Muscle layer of duodenum (tissue), 2 donors: Measurements from ENCODE around the gene EFNB2.

Experiments used
- H3K27ac ChIP-seq: one replicate; pipeline ENCODE4 v1.7.0; 2013; ENCODE audit warnings: mild to moderate bottlenecking, low read length
- H3K27me3 ChIP-seq: one replicate; pipeline ENCODE4 v1.7.0; 2013; ENCODE audit warnings: low read depth, mild to moderate bottlenecking, control low read depth, low read length
- H3K36me3 ChIP-seq, 2 donors: one replicate each; pipeline ENCODE4 v1.7.0; 2013; ENCODE audit warnings: low read length in 2 of 2, control low read depth in 1 of 2, mild to moderate bottlenecking in 1 of 2; ENCODE audit not compliant: insufficient read depth in 2 of 2, control insufficient read depth in 1 of 2
- H3K4me1 ChIP-seq, 2 donors: one replicate each; pipeline ENCODE4 v1.7.0; 2013; ENCODE audit warnings: low read length in 2 of 2, mild to moderate bottlenecking in 2 of 2, control low read depth in 1 of 2, moderate library complexity in 1 of 2; ENCODE audit not compliant: insufficient read depth in 2 of 2, control insufficient read depth in 1 of 2
- H3K4me3 ChIP-seq, 2 donors: one replicate each; pipeline ENCODE4 v1.7.0; 2013; ENCODE audit warnings: low read length in 2 of 2, low read depth in 1 of 2, mild to moderate bottlenecking in 1 of 2
- H3K9me3 ChIP-seq, 2 donors: one replicate each; pipeline ENCODE4 v1.7.0; 2013; ENCODE audit warnings: low read length in 2 of 2, control low read depth in 1 of 2, mild to moderate bottlenecking in 1 of 2; ENCODE audit not compliant: control insufficient read depth in 1 of 2
- donor health status: healthy.

The EFNB2 gene

DNA sequence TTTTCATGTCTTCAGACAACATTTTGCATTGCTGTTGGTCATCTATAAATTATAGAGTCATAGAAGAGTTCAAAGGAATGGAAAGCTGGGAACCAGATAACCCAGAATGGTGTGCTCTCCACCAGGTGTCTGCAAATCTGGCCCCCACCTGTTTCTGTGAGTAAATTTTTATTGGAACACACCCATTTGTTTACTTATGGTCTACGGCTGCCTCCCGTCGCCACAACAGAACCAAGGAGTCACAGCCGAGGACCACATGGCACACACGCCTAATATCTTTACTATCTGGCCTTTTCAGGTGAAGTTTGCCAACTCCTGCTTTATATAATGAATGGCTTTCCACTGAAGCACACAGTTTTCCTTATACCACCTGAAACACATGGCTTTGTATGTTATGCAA is 58.2 kb downstream of the EFNB2 start:
- Histone ChIP-seq H3K27me3 (no peaks in the 10 kb centered on the region), H3K36me3 (no peaks in the 10 kb centered on the region), H3K4me3 (no peak overlapping the region), H3K4me1 (no peaks in the 10 kb centered on the region), H3K9me3 (no peaks in the 10 kb centered on the region), H3K27ac (no peak overlapping the region)

DNA sequence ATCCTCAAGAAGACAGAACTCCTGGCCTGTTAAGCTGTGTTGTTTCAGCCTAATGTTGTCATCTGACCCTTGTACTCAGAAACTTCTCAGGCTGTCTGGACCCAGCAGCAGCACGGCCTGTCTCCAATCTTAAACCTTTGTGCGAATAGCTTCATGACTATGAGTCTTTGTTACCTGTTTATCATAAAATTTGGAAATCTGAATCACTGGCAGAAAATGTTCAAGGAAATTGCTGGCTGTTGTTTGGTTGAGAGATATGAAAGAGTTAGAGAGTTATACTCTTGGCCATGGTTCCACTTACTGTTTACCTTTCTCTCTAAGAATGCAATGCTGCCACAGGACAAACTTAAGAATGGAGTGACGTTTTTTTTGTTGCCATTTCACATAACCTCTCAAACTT is 59.6 kb downstream of the EFNB2 start:
- H3K27me3 ChIP-seq = no peaks in the 10 kb centered on the region
- H3K36me3 ChIP-seq = no peaks in the 10 kb centered on the region
- no peaks in the 10 kb centered on the region for H3K4me1 ChIP-seq
- H3K9me3 ChIP-seq = no peaks in the 10 kb centered on the region
- no peak overlapping the region for H3K27ac ChIP-seq
- no peak overlapping the region for H3K4me3 ChIP-seq

DNA sequence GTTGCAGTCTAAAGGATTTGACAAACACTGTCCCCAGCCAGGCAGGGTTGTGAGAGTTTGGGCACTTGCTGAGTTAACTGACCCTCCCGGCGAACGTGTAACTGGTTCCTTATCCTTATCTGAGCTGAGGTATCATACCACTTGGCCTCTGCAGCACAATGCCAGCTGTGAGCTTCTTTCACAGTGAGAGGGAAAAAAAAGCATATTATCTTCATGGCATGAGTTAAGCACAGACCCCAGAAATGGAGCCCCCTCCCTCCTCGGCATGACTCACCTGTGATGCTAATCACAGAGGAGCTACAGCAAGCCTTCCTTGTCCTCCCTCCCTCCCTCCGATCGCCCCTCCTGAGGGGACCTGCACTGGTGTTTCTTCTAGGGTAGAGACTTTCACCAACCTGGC is 60.5 kb downstream of the EFNB2 start:
- H3K4me1 ChIP-seq = no peaks in the 10 kb centered on the region
- H3K27ac ChIP-seq = no peak overlapping the region
- H3K9me3 ChIP-seq = no peaks in the 10 kb centered on the region
- no peak overlapping the region for H3K4me3 ChIP-seq
- H3K27me3 ChIP-seq = no peaks in the 10 kb centered on the region
- H3K36me3 ChIP-seq = no peaks in the 10 kb centered on the region

DNA sequence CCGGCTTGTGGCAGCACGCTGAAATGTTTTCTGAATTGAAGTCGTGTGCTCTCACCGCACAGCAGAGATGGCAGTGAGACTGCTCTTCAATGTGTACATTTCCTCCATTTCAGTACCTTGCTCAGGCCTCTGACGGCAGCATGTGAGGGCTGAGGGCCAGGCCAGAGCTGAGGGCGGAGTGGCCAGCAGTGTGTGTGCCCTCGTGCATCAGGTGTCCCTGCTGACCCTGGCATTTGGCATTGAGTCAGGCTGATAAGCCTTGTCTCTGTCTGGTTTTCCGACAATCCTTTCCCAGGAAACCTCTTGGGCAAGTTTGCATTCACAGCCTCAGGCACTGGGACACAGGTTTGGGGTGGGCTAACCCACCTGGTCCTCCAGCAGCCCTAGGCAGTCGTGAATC is 62.3 kb downstream of the EFNB2 start:
- no peaks in the 10 kb centered on the region for H3K36me3 ChIP-seq
- H3K4me1 ChIP-seq = no peaks in the 10 kb centered on the region
- H3K4me3 ChIP-seq = no peak overlapping the region
- H3K27me3 ChIP-seq = no peaks in the 10 kb centered on the region
- no peak overlapping the region for H3K27ac ChIP-seq
- no peaks in the 10 kb centered on the region for H3K9me3 ChIP-seq

DNA sequence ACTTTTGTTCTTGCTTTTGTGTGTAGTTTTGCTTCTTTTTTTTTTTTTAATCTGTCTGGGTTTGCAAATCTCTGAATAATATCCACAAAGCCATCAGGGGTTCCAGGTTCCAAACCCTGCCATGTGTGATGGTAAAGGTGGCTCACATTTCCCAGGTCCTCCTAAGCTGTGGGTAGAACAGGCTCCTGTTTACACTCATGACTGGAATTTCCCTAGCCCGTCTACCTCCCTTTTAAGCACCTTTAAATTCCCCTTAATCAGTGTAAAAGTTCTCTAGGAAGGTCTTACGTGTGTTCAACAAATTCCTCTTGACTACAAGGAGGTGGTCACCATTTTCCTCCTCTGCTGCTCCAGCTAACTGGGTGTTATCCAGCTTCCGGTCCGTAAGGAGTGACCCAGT is 62.8 kb downstream of the EFNB2 start:
- H3K27ac ChIP-seq = peak overlapping the region; percentile 76
- H3K36me3 ChIP-seq = no peaks in the 10 kb centered on the region
- H3K4me3 ChIP-seq = peak overlapping the region in 1 of 2 donors; percentile 32
- no peaks in the 10 kb centered on the region for H3K27me3 ChIP-seq
- H3K4me1 ChIP-seq = no peaks in the 10 kb centered on the region
- no peaks in the 10 kb centered on the region for H3K9me3 ChIP-seq

DNA sequence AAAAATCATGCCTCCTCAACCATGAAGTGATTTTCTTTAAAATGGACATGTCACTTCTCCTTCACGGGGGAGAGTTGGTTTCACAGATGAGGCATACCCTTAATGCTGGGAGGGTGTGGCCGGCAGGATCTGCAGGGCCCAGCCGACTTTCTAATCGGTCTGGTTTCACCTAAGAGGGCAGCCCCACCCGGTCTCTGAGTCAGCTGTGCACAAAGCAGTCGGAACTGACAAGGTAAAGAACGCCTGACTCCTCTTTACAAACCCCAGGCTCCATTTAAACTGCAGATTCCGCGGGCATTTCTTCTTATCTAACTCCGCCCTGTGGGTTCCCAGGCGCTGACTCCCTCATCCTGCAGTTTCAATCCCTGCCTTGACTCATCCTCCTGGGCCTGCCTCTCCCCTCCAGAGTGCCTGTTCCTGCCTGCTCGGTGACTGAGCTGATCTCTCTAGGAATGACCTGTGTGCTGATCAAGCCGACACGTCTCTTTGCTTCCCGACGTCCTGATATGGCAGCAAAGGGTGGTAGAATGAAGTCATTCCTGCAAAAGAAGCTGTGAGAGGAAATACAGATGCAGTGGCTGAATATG is 63.4 kb downstream of the EFNB2 start:
- Histone ChIP-seq H3K4me3 (peak overlapping the region in 1 of 2 donors; percentile 32), H3K27me3 (no peaks in the 10 kb centered on the region), H3K27ac (peak overlapping the region; percentile 76)

DNA sequence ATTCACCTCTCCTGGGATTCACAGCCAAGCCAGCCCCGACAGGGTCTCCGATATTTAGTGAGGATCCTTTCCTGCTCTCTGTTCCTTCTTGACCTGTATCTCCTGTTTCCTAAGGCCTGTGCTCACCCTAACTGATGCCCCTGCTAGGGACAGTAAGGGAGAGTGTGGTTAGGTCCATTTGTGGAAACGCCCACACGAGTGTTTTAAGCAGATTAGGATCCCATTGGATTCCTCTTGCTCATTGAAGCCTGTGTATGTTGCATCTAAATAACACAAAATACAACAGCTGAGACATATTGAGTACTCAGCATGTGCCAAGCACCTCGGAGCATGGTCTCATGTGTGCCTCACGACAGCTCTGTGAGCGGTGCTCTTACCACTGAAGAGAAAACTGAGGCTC is 64.9 kb downstream of the EFNB2 start:
- H3K9me3 ChIP-seq = no peaks in the 10 kb centered on the region
- no peak overlapping the region for H3K27ac ChIP-seq
- H3K36me3 ChIP-seq = no peaks in the 10 kb centered on the region
- H3K4me1 ChIP-seq = no peaks in the 10 kb centered on the region
- no peak overlapping the region for H3K4me3 ChIP-seq
- H3K27me3 ChIP-seq = no peaks in the 10 kb centered on the region

More for the DNA sequence above, 63.4 kb downstream of the EFNB2 start:
- Histone ChIP-seq H3K9me3 (no peaks in the 10 kb centered on the region), H3K4me1 (no peaks in the 10 kb centered on the region), H3K36me3 (no peaks in the 10 kb centered on the region)

DNA sequence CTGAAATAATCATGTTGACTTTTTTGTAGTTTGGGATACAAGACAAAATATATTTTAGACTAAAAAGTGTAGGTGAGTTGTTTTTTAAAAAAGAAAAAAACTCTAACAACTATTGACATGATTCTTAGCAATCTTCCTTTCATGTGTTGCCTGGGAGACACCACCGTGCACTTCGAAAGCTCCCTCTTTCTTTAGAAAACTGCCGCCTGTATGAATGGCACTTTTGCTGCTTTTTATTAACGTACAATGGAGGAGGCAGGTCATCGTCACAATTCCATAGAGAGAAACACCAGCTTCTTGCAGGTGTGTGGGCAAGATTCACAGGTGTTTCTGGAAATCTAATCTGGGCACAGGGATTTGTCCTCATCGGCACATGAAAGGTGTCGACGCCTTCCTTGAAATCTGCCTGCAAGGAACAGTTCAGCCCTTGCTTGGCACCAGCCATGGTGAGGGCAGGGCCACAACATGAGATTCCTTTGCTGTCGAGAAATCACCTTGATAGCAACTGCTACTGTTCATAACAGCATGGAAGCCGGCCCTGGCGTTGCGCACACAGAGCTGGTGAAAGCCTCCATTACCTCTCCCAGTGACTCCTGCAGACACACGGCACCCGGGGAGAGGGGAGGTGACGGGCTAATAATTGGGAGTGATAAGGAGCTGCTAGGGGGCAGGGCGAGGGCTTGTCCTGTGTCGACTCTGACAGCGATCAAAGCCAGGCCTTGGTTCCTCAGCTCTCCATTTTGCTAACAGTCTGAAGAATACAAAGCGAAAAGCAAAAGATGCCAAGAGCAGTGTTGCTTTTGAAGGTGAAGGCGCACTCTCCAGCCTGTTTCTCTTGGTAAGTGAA is 66.5 kb downstream of the EFNB2 start:
- Histone ChIP-seq H3K9me3 (no peaks in the 10 kb centered on the region), H3K27me3 (no peaks in the 10 kb centered on the region), H3K27ac (no peak overlapping the region), H3K4me3 (no peak overlapping the region), H3K4me1 (no peaks in the 10 kb centered on the region), H3K36me3 (no peaks in the 10 kb centered on the region)

DNA sequence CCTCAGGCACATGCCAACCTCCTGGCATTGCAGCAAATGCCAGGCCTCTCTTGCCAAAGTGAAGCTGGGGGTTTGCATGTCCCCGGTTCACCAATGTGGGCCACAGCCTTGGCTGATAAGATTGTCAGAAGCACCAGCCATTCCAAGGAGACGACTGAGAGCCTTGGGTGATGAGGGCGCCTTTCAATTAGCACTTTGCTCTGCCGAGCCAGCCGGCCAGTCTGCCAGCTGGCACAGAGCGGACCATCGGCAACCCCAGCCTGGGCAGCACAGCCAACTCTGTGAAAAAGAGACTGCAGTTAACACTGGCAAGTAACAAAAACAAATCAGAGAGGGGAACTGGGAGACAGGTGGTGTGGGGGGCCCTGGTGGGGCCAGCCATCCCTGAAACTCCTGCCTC is 67.3 kb downstream of the EFNB2 start:
- Histone ChIP-seq H3K36me3 (no peaks in the 10 kb centered on the region), H3K9me3 (no peaks in the 10 kb centered on the region), H3K4me1 (no peaks in the 10 kb centered on the region), H3K27ac (no peak overlapping the region), H3K27me3 (no peaks in the 10 kb centered on the region), H3K4me3 (no peak overlapping the region)

DNA sequence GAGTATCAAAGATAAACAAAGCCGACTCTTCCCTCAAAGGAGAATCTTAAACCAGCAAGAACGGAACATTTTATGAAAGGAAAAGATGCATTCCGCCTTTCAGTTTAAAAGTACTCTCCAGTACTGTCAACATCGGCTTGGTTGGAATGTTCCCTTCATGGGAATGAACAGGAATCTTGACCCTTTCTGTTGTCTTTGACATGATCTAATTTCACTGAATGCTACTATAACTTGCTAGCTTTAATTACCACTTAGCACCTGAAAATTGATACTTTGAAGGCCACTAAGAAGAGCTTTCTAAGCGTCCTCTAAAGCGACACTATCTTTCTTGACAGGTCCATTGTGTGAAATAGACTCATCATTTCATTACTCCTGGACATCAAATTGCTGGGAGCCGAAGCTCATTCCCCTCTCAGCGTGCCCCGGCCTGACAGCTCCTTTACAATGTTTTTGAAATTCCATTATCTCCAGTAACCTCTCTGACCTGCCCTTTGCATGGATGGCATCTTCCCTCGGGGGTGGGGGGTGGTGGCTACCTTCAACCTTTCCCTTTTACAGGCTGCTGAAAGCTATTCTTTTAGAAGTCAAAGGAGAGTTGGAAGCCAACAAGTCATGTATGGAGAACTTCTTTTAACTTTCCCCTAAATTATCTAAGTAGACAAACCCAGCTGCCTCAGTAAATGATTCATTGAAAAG is 67.9 kb downstream of the EFNB2 start:
- no peak overlapping the region for H3K27ac ChIP-seq
- no peaks in the 10 kb centered on the region for H3K9me3 ChIP-seq
- no peak overlapping the region for H3K4me3 ChIP-seq
- no peaks in the 10 kb centered on the region for H3K36me3 ChIP-seq
- H3K27me3 ChIP-seq = no peaks in the 10 kb centered on the region
- no peaks in the 10 kb centered on the region for H3K4me1 ChIP-seq

DNA sequence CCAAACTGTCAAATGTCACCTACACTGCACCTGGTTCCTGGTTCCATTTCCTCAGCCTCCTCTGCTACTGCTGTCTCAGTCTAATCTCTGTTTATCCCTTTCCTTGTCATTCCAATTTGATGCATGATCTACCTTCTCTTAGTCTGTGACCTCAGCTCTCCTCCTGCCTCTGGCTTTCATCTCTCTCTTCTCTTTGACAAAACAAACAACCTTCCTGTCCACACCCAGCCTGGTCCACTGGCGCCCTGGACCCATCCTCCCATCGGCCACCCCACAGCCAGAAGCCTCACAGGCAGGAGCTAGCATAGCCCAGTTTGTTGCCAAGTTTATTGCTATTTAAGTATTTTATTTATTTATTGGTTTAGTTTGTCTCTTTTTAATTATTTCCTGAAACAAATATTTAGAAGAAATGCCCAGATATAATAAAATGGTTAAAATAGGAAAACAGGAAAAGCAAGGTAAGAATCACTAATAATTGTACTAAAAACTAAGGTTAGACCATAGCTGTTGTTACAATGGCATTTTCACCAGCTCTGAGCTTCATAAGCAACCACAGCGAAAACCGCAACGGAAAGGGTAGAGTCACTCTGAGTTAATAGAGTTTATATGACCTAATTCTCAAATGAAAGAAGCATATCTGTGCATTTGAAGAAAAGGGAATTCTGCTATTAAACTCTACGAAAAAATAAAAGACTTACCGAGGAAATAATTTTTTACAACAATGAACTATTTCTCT is 68.6 kb downstream of the EFNB2 start:
- H3K36me3 ChIP-seq = no peaks in the 10 kb centered on the region
- no peaks in the 10 kb centered on the region for H3K27me3 ChIP-seq
- no peaks in the 10 kb centered on the region for H3K4me1 ChIP-seq
- no peak overlapping the region for H3K27ac ChIP-seq
- H3K4me3 ChIP-seq = no peak overlapping the region
- no peaks in the 10 kb centered on the region for H3K9me3 ChIP-seq
